Stimulated activated CD8-positive, alpha-beta memory T cell treated with anti-CD3 and anti-CD28 coated beads, Interleukin-15, amount 100 ng/mL, for 48 hours (primary cell): ENCODE results near the gene TMPRSS11D.

ENCODE experiments used
- DNase-seq, 2 donors: peaks; one replicate each; pipeline ENCODE4 v3.0.0-alpha.2; 2020; ENCODE audit warnings: low read depth in 2 of 2

The TMPRSS11D gene

DNA sequence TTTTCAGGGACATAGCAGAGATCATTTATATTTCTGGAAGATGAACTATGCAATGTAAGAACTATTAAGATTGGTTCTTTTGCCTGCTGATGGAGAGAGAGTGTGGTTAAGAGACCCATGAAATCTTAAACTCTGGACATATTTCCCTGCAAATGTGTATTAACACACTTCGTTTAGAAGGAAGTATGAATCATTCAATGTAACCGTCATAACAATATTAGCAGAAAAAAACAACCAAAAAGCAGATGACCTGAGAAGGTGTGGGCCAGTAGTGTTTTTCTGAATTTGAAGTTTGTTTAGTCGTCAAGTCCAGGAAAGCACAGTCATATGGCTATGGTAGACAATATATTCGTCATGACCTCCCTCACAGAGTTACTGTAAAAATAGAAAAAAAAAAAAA is 2.5 kb upstream of the TMPRSS11D start:
- DNase-seq: no peak

DNA sequence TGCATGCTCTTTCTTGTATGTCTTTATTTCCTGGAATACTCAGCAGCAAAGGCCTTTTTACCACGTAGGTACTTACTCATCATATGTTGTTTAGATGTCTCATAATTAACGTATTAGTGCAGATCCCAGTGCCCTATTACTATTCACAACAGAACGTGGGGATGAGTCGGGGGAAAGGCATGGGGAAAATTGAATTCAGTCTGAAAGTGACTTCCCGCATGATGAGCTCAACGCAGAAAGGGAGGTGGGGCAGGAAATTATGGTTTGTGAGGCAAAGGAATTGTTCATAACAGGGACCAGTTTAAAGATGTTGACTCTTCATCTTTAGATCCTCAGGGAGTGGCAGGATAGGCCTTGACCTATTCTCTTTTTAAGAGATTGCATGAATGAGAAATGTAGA is 2.0 kb upstream of the TMPRSS11D start:
- no peak for DNase-seq

DNA sequence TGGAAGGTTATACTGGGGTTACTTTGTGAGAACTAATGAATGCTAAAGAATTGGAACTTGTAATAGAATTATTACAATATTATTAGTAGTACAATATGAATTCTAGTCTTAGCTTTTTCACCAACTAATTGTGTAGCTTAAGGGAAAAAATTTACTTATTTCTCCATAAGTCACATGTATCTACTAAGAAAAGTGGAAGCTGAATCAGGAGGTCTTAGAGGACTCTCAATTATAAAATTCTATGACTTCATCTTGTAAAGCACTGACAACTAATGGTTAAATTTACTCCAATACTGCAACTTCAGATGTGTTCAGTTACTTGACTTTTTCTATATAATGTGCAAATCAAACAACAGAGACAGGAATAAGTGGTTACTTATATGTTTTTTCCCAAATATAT is 899 bp upstream of the TMPRSS11D start:
- no peak for DNase-seq

DNA sequence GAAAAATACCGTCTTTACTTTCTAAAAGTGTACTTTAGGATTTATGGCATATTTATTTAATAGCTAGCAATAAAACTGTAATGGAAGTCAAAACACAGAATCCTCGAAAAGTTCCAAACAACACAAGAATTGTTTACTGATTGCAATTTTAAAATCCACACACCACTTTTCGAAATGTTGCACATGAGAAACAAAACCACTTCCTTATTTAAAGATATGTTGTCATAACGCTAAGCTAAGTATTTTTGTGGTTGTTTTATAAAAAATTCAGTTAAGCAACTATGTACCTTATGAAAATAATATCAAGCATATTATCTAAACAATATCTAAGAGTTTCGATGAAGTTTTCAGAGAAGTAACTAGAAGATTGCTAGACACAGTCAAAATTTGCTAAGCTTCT is 344 bp downstream of the TMPRSS11D start:
- no peak for DNase-seq

DNA sequence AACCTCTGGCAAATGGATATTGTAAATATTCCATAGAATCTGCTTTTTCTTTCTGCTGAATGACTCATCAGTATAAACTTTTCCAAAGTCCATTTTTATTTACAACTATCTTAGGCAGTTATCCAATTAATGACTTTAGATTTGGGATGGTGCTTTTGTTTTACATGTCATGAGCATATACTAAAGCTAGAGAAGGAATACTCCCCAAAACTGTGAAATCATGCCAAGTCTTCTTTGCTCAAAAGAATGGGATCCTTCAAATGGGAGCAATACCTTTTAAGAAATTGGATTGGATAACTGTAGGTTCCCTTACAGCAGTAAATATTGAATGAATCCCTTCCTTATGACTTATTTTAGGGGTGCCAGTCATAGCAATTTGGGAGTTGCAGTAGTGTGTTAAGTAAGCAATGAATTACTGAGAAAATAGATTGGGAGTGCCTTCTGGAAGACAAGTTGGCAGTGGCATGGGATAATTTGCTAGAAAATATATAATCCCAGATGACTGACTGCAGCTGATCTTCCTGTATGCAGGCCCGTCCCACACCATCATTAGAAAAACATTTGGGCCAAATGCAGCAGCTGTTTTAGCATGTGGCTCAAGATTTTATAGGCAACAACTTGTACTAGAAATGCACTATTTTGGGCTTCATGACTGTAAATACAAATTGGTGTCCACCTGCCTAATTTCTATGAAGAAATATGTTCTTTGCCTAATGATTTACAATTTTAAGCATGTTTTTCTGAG is 2.8 kb downstream of the TMPRSS11D start:
- no peak for DNase-seq

DNA sequence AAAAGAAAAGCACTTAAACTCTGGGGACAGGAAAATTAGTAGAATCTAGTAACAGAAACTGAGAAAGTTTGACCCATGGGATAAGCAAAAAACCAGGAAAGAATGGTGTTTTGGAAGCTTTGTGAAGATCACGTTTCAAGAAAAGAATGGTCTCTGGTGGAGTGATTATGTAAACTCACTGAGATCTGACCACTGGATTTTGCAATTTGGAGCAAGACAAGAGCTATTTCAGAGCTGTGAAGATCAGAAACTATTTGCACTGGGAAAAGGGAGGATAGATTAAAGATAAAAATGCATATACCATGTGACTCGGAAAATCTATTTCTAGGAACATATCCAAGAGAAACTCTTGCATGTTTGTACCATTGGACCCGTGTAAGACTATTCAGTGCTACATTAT is 4.3 kb downstream of the TMPRSS11D start:
- no peak for DNase-seq

DNA sequence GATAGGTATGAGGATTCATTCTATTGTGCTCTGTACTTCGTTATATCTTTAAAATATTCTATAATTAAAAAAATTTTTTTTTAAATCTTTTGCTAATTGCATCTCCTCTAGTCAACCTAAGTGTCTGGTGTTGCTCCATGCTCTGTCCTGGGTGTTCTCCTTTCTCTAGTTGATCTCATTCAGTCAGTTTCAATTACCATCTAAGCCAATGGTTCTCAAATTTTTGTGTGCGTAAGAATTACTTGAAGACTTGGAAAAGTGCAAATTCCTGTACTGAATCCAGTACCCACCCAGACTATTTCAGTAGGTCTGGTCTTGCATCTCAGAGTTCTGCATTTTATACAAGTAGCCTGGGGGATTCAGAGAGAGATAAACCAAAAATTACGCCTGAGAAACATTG is 6.7 kb downstream of the TMPRSS11D start:
- no peak for DNase-seq

DNA sequence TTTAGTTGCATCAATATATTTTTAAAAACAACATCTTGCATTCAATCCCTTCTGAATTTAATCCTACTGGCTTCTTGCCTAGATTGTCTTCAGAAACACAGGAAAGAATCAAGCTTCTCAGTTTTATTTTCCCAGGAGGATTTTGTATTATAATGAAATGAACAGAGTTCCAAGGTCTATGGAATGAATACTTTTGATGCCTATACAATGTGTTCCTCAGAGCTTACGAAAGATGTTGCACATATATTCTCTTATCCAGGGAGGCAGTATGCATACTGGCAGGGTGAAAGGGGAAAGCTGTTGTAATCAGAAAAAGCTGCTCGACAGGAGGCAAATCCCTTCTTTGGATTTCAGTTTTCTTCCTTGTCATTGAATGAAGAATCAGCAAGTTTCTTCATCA is 8.8 kb downstream of the TMPRSS11D start:
- no peak for DNase-seq

DNA sequence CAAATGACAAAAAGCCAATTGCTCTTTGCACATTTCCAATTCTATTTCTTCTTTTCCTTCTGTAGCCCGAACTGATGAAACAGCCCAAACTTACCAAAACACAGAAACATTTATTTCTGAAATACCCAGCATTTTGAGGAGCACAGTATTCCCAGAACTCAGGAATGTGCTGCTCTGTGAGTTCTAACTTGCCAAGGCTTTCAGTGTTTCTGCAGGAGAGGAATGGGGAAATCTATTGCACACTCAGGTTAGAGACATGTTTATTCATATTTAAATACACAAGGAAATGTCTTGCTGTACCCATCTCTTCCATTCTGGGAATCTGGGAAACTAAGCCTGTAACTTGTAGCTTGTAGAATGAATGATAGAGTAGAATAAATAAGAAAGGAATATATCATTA is 10.7 kb downstream of the TMPRSS11D start:
- no peak for DNase-seq

DNA sequence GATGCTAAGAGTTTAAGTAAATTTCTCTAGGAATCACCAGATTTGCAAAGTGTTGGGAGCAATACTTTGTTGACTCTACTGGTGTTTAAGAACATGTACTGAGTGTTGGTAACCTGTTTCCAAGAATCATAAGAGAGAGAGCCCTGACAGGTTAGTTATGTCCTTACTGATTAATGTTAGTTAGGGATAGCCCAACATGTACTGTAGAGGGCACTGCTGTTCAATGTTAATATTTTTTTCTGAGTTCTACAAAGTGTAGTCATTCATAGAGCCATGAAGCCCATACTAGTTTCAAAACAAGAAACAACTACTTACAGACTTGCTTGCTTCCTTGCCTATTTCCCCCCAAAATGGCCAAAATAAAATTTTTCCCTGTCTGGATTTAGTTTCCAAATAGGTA is 11.9 kb downstream of the TMPRSS11D start:
- no peak for DNase-seq

DNA sequence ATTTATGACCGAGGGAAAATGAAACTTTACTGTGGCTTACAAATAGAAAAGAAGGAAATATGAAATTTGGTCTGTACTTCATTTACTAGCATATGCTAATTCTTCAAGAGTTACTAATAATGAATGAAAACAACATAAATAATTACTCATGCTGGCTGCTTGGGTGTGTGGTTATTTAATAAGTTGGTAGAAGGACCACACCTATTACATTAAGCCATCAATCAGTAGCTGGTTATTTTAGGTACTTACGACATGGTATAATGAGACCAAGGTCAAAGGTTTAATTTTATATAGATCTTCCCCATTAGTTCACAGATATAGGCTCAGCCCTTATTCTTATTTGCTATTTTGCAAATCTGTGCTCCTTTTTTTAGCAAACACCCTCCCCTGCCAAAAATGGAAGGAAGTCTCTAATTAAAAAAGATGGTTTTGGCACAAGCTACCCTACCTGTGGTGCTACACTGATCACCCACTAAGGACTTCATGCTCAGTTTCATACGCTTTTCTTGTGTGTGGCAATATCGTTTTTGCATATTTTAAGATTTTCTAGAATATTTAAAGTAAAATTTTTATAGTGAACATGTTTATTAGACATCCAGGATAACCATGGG is 14.1 kb downstream of the TMPRSS11D start:
- no peak for DNase-seq

DNA sequence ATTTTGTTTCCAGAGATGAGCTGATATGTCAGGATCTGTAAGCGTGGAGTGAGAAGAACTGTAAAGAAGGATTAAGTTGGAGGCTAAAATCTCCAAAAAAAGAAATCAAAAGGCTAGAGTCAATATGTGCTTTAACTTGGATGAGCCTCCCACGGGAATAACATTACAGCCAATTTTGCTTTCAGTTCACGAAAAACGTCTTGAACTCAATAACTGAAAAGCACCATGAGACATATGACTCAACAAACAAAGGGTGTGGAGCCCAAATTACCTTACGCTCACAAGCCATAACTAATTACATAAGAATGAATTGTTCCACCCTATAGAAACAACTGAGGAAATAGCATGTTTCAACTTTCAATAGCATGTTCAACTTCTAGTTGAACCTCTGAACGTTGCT is 22.3 kb downstream of the TMPRSS11D start:
- no peak for DNase-seq

DNA sequence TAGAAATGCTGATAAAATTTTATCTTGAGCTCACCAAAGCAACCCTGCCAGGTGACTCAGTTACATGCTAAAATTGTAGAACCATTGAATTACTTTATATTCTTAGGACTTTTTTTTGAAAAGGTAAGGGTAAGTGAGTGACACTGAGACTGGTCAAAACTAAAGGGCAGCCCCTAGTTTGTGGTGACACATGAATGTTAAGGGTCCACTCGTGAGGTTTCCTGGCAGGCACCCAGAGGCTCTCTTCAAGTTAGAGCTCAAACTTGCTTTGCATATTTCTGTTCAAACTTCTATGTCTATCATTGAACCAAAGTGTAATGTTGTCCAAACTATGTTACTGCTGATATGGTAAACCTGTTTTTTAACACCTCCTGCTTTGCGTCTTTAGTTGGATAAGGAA is 30.5 kb downstream of the TMPRSS11D start:
- DNase-seq: no peak

DNA sequence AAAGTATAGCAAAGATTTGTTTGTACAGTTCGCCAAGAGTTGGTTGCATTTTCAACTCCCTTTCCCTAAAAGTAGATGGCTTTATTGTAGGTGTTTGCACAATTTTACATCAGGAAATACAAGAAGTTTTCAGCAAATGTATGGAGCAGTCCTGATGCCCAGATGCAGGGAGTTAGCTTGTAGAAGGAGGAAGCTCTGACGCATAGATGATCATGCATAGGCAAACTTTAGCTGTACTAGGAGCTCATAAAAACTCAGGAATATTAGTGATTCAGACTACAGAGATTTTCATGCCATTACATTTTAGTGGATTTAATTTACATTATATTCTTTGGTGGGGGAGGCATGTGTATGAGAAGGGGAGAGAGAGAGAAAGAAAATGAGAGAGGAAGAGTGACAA is 62.9 kb downstream of the TMPRSS11D start:
- DNase-seq: no peak

DNA sequence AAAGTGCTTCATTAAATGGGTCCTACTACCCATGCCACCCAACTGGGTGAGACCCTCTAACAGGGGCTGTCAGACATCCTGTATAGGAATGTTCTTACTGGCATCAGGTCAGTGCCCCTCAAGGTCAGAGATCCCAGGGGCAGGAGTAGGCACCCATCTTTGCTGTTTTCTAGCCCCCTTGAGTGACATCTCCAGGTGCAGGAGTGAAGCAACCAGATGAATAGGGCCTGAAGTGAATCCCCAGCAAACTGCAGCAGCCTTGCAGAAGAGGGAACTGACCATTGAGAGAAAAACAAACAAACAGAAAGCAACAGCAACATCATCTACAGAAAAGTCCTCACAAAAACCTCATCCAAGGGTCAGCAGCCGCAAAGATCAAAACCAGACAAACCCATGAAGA is 73.8 kb downstream of the TMPRSS11D start:
- no peak for DNase-seq

DNA sequence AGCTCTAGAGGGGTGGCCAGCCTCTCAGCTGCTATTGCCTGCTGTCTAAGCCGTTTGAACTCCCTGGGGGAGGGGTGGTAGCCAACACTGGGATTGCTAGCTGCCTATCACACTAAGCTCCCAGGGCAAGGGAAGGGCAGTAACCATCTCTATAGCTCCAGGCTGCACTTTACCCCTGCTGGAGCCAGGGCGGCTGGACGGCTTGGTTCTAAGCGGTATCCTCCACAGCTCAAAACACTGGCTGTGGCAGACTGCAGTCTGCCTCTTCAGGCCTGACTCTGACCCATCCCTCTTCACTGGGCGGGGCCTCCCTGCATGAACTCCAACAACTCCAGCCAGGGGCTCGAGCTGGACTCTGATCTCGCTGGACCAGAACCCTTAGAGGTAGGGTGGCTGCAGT is 74.3 kb downstream of the TMPRSS11D start:
- no peak for DNase-seq

DNA sequence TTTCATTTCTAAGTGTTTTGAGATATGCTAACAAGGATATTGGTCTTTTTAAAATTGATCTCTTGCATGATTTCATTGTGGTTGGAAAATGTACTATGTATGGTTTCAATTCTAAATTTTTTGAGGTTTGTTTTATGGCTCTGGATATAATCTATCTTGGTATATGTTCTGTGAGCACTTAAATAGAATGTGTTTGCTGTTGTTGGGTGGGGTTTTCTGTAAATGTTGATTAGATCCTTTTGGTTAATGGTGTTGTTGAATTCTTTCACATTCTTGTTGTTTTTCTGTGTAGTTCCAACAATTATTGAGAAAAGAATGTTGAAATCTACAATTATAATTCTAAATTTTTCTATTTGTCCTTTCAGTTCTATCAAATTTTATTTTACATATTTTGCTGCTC is 87.0 kb downstream of the TMPRSS11D start:
- no peak for DNase-seq

DNA sequence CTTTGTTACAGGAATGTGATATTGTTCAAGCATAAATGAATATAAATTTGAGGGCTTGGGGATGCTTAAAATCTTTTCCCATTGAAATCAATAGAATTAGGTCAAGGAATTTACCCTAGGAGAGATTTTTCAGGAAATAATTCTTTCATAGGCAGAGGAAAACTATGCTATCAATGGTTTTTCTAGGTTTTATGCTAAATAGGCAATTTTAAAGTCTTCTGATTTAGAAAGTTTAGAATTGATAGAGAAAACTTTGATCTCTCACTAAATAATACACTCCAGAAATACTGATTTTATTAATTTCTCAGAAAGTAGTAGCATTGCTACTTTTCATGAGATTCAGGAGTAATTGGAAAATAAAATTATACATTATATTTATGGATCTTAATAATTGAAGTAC is 93.1 kb downstream of the TMPRSS11D start:
- no peak for DNase-seq

DNA sequence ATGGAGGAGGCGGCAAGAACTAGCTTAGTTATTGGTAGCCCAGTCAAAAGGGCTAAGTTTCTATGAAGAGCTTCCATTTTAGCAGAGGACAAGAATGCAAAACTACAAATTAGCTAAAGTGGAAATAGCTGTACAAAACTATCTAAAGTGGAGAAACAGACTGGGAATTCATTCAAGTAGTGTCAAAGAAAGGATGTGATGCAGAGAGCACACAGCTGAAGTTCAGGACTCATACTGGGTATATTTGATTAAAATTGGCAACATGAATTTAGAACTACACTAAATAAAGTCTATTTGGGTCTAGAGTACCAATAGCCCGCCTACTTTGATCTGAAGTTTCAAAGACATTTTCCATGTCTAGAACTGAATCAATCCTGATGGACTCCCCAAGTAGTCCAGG is 96.5 kb downstream of the TMPRSS11D start:
- DNase-seq: no peak

DNA sequence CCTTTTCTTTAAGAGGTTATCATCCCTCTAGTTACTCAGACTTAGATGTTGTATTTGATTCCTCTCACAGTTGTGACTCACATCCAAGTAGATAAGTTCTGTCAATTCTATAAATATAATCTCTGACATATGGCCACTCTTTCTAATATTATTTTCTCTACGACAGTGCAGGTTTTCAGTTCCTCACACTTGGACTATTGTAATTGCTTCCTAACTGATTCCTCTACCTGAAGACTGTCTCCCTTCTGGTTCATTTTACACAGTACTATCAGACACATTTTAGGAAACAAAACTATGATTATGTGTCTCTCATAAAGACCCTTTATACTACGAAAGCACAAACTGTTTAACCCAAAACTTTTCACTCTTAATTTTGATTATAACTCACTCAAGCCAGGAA is 98.3 kb downstream of the TMPRSS11D start:
- DNase-seq: no peak

DNA sequence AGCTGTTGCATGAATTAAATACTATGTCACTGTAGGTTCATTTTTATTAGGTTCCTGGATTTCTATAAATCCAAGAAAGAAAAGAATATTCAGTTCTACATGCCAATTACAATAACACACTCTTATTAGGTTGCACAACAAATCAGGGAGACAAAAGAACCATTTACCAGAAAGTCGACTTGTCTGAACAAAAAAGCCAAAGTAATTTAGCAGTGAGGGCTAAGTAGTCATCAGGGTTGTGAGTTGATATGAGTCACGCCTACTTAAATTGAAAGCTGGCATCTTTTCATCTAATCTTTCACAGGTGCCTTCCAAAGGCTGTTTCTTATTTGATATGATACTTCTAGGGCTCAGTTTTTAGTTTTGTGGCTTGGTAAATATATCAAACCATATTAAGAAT is 104.2 kb downstream of the TMPRSS11D start:
- no peak for DNase-seq

DNA sequence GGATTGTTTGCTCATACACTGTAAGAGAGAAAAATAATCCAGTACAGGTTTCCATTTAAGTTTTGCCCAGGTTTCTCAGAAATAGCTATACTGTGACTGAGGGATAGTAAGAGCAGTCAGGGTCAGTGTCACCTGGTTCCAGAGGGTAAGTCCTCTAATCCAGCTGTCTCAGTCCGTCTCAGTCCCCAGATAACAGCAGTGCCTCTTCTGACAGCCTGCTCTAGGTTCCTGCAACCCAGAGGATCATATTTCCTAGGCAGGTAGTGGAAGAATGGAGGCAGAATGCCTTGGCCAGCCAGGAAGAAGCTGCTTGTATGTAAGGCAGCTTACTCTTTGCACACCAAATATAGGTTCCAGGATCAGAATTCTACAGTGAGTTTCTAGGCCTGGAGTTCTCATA is 107.1 kb downstream of the TMPRSS11D start:
- DNase-seq: no peak
